Measurements from ENCODE around the gene MLXIPL.
"Not testable (repeated sequence)": the region's sequence is repeated elsewhere in the genome, so short reads cannot be mapped to it uniquely, and the experiment has no call there.

The MLXIPL gene, protein sequence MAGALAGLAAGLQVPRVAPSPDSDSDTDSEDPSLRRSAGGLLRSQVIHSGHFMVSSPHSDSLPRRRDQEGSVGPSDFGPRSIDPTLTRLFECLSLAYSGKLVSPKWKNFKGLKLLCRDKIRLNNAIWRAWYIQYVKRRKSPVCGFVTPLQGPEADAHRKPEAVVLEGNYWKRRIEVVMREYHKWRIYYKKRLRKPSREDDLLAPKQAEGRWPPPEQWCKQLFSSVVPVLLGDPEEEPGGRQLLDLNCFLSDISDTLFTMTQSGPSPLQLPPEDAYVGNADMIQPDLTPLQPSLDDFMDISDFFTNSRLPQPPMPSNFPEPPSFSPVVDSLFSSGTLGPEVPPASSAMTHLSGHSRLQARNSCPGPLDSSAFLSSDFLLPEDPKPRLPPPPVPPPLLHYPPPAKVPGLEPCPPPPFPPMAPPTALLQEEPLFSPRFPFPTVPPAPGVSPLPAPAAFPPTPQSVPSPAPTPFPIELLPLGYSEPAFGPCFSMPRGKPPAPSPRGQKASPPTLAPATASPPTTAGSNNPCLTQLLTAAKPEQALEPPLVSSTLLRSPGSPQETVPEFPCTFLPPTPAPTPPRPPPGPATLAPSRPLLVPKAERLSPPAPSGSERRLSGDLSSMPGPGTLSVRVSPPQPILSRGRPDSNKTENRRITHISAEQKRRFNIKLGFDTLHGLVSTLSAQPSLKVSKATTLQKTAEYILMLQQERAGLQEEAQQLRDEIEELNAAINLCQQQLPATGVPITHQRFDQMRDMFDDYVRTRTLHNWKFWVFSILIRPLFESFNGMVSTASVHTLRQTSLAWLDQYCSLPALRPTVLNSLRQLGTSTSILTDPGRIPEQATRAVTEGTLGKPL

DNA sequence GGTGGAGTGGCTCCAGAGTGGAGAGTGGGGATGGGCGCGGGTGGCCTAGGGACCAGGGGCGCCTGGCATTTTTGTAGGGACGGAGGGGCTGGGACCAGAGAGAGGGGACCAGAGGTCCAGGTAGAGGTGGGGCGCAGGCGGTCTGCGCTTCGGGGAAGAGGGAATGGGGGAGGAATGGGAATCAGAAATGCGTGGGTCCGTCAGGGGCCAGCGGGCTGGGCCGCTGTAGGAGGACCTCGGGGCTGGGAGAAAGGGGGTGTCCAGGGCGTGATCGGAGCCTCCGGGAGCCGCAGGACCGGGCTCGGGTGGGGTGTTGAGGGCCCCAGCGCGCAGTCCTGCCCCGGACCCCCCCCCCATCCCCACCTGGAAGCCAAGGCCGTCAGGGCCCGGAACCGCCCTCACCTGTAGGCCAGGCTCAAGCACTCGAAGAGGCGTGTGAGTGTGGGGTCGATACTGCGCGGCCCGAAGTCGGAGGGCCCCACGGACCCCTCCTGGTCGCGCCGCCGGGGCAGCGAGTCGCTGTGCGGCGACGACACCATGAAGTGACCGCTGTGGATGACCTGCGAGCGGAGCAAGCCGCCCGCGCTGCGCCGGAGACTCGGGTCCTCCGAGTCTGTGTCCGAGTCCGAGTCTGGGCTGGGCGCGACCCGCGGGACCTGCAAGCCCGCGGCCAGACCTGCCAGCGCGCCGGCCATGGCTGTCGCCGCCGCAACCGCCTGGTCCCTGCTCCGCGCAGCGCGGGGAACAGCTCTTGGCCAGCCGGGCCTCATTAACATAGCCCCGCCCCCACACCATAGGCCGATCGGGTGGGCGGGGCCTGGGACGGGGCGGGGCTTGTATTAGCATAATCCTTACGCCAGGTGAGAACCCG, at the start of gene MLXIPL:
TSS of gene MLXIPL (minus strand) at position 725 of the 871 bp plus-strand sequence. CDS start at position 695, 30 bp downstream.
- peak in 1 of 2 donors; percentile 40 for DNase-seq (ENCODE audit: low read depth in 1 of 2, low spot score in 1 of 2)

DNA sequence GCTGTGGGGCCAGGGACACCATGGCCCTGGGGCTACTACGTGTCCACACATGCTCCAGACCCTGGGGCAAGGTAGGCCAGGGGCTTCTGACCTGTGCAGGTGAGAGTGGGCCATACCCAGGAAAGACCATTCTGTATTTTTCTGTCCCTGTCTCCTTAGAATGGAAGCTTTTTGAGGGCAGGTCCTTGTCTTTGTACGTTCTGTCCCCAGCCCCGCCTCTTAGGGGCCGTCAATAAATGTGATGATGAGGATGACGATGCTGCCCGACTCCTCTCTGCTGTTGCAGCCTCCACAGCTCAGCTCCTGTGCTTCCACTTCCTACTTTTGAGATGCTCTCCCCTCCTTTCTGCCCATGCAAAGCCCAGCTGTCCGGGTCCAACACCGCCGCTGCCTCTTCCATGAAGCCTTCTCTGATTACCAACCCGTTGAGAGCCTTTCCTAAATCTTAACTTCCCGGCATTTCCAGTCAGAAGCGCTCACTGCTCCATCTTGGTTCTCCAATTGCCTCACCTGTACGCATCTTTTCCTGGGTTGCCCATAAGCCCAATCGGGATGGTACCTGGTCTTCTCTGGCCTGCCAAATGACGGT, 47.6 kb upstream of the MLXIPL start:
- DNase-seq (ENCODE audit: low read depth in 1 of 2, low spot score in 1 of 2): no peak

DNA sequence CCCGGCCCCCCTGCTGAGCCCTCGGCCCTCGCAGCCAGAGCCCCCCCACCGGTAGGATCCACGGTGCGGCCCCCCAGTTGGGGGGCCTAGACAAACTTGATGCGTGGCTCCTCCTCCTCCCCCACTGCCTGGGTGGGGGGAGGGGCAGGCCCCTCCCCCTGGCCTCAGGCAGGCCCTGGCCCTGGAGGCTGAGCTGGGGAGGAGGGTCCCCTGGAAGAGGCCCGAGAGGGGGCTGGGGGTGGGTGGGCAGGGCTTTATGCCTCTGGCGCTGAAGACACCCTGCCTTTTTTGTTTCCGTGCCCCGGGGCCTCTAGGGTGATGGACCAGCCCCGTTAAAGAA, 47.0 kb upstream of the MLXIPL start:
- no peak for DNase-seq (ENCODE audit: low read depth in 1 of 2, low spot score in 1 of 2)

DNA sequence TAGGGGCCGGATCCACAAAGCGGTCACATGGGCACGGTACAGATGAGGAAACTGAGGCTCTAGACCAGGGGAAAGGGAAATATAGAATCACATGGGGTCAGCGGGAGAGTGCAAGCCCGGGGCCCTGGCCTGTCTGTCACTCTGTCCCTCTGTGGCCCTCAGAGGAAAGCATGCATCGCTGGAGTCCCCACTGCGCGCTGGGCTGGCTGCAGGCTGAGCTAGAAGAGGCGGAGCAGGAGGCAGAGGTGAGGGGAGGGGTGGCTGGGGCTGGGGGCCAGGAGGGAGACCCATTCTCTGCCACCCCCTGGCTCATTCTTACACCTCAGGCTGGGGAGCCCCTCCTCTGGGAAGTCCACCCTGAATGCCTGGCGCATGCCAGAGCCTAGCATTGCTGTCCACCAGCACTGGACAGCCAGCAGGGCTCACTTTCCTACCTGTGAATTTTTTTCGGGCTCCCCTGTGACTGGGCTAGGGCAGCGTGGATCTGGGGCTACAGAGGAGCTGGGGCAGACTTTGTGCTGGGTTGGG, 45.6 kb upstream of the MLXIPL start:
- DNase-seq (ENCODE audit: low read depth in 1 of 2, low spot score in 1 of 2): no peak

DNA sequence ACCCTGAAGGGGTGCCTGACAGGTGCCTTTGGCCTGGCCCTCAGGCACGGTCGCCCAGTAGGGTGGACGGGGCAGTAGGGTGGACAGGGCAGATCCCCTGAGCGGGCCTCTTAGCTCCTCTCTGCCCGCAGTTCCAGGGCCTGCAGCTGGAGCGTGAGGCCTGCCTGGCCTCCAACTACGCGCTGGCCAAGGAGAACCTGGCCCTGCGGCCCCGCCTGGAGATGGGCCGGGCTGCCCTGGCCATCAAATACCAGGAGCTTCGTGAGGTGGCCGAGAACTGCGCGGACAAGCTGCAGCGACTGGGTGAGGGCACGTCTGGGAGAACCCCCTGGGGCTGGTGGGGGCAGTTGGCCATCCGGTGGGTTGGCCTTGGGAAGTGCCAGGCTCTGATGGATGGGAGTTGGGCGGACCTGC, 45.0 kb upstream of the MLXIPL start:
- DNase-seq (ENCODE audit: low read depth in 1 of 2, low spot score in 1 of 2): no peak

DNA sequence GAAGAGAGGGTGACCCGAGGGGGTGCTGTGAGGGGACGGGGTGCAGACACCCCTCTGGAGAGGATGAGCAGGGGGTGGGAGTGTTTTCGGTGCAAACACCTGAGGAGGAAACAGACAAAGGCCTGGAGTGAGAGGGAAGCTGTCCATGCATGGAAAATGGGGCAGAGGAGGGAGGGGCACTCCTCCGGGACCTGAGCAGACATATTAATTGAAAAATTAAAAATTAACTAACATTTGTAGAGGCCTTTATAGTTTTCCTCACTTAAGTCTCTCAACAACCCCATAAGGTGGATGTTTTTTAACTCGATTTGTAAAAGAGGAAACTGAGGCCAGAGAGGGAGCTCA, 44.5 kb upstream of the MLXIPL start:
- no peak for DNase-seq (ENCODE audit: low read depth in 1 of 2, low spot score in 1 of 2)

DNA sequence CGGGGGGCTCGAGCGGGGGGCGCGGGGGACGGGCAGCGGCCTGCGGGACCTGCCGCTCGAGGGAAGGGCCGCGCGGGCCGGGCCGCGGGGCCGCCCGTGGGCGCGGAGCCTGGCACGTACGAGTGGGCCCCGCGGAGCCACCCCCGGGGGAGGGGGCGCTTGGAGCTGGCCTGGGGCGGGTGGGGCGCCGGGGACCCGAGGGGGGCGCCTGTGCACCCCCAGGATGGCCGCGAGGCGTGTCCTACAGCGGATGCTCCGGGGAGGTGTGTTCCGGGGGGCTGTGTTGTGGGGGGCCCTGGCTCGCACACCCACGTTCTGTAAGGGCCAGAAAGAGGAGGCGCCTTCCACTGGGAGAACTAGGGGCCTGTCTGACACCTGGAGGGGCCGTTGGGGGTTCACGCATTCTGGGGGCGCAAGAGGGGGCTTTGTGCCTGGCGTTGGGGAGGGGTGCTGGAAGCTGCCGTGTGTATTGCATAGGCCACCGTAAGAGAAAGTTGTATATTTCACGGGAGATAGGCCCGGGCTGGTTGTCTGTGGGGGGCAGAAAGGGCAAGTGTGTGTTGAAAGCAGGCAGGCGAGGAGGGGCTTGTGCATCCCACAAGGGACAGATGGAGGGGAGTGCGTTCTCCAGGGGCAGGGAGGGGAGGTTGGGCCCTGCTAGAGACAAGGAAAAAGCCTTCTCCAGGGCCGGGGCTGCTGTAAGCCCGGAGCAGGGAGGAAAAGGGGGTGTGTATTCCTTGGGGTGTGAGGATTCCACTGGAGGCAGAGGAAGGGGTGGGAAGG, 44.0 kb upstream of the MLXIPL start:
- no peak for DNase-seq (ENCODE audit: low read depth in 1 of 2, low spot score in 1 of 2)

DNA sequence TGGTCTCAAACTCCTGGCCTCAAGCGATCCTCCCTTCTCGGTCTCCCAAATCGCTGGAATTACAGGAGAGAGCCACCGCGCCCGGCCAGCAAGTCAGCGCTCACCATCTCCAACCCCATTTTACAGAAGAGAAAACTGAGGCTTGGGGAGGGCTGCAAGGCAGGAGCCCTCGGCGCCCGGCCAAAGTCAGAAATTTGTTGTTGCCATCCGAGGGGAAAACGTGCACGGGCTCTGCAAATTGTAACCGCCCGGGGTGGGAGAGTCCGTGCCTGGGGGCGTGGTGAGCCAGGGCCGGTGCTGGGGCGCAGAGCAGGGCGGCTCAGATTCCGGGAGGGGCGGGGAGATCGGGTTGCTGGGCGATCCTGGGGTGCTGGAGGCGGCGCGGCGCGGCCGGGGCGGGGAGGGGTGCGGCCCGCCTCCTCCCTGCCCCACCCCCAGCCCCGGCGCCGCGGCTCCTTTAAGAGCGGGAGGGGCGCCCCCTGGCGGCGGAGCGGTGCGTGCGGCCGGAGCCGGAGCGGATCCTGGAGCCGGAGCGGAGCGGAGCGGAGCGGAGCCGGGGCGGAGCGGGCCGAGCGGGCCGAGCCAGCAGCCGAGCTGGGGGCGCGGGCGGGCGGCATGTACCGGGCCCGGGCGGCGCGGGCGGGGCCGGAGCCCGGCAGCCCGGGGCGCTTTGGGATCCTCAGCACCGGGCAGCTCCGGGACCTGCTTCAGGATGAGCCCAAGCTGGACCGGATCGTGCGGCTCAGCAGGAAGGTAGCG, 43.2 kb upstream of the MLXIPL start, which contains the start of gene VPS37D:
TSS of gene VPS37D (plus strand) at position 488 of the 759 bp plus-strand sequence. CDS start at position 616, 128 bp downstream.
- peak; percentile 91 to 93 for DNase-seq (ENCODE audit: low read depth in 1 of 2, low spot score in 1 of 2)

DNA sequence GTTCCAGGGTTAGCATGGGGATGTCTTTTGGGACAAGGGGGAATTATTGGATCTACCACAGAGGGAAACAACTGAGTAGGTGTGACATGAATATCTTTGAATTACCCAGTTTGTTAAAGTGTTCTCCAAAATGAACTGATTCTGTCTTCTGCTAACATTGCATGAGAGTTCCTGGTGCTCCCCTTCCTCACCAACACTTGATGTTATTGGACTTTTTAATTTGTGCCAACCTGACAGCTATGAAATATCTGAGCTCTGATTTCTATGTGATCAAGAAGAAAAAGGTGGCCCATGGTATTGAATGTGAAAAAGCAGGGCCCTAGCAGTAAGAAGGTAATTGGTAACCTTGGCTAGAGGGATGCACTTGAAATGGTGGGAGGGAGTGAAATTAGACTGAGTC, 38.7 kb upstream of the MLXIPL start:
- no peak for DNase-seq (ENCODE audit: low read depth in 1 of 2, low spot score in 1 of 2)

DNA sequence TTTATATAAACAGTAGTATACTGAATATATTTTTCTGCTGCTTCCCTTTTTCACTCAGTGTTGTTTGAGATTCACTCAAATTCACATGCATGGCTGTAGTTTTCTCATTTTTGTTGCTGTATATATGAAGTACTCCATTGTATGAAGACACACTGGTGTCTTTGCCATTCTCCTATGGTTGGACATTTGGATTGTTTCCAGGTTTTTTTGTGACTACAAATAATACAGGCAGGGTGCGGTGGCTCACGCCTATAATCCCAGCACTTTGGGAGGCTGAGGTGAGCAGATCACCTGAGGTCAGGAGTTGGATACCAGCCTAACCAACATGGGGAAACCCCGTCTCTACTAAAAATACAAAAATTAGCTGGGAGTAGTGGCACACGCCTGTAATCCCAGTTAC, 36.3 kb upstream of the MLXIPL start:
- not testable (repeated sequence) for DNase-seq (ENCODE audit: low read depth in 1 of 2, low spot score in 1 of 2)

DNA sequence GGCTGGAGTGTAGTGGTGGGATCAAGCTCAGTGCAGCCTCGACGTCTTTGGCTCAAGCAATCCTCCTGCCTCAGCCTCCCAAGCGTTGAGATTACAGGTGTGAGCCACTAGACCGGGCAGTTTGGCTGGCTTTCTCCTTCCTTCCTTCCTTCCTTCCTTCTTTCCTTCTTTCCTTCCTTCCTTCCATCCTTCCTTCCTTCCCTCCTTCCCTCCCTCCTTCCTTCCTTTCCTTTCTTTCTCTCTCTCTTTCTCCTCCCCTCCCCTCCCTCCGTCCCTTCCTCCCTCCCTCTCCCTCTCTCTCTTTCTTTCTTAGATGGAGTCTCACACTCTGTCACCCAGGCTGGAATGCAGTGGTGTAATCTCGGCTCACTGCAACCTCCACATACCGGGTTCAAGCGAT, 35.7 kb upstream of the MLXIPL start:
- DNase-seq (ENCODE audit: low read depth in 1 of 2, low spot score in 1 of 2): no peak

DNA sequence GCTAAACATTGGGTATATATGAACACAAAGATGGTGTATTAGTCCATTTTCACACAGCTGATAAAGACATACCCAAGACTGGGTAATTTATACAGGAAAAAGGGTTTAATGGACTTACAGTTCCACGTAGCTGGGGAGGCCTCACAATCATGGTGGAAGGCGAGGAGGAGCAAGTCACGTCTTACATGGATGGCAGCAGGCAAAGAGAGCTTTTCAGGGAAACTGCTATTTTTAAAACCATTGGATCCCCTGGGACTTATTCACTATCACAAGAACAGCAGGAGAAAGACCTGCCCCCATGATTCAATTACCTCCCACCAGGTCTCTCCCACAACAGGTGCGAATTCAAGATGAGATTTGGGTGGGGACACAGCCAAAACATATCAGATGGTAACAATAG, 31.0 kb upstream of the MLXIPL start:
- DNase-seq (ENCODE audit: low read depth in 1 of 2, low spot score in 1 of 2): not testable (repeated sequence)

DNA sequence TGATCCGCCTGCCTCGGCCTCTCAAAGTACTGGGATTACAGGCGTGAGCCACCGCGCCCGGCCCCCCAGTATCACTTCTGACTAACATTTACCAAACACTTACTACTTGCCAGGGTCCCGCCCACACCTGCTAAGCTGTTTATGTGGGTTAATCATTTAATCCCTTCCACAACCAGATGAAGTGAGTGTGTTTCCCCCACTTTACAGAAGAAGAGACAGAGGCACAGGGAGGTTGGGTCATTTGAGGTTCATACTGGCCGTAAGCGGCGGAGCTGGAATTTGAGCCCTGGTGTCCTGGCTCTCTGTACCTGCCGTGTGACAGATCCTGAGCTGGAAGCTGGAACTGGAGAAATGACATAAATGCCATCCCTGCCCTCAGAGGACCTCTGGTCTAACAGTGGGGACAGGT, 28.2 kb upstream of the MLXIPL start:
- no peak for DNase-seq (ENCODE audit: low read depth in 1 of 2, low spot score in 1 of 2)

DNA sequence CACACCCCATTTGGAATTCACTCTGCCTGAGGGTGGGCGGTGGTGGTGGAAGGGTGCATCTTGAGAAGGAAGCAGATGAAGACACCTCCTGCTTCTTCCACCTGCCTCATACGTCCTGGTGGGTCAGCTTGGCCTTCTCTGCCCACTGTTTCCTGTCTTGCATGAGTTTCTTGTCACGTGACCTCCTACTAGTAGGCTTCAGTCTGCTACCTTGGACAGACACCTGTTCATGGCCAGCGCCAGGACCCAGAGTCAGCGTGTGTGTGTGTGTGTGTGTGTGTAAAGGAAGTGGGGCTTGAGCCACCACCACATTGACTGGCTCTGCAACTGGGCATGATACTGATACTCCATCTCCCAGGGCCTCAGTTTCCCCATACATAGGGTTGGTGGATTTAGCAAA, 26.2 kb upstream of the MLXIPL start:
- no peak for DNase-seq (ENCODE audit: low read depth in 1 of 2, low spot score in 1 of 2)

DNA sequence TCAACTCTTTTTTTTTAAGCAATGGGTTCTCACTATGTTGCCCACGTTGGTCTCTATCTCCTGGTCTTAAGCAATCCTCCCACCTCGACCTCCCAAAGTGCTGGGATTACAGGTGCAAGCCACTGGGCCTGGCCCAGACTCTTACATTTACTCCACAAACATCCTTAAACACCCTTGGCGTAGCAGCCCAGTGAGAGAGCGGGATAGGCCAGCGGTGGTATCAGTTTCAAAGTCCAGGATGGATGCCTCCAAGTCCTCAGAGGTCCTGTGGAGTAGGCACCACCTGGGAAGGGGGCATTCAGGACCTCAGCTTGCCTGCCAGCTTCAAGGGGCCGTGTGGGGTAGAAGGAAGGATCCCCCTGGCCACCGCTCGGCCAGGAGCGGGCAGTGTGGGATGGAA, 25.3 kb upstream of the MLXIPL start:
- DNase-seq (ENCODE audit: low read depth in 1 of 2, low spot score in 1 of 2): no peak

DNA sequence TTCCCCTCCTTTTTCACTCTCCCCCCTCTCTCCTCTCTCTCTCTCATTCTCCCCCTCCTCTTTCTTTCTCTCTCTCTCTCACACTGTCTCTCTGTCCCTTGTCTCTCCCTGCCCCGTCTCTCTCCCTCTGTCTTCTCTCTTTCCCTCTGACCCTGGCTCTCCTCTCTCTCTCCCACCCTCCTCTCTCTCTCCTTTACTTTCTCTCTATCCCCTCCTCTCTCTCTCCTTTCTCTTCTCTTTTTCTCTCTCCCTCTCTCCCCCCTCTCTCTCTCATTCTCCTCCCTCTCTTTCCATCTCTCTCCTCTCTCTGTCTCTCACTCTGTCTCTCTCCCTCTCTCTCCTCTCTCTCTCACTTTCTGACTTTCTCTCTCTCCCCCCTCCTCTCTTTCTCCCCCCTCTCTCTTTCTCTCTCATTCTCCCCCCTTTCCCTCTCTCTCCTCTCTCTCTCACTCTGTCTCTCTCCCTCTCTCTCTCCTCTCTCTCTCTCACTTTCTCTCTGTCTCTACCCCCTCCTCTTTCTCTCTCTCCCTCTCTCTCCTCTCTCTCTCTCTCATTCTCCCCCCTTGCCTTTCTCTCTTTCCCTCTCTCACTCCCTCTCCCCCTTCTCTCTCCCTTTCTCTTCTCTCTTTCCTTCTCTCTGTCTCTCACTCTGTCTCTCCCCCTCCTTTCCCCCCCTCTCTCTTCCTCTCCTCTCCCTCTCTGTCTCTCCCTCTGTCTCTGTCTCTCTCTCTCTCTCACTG, 24.4 kb upstream of the MLXIPL start:
- DNase-seq (ENCODE audit: low read depth in 1 of 2, low spot score in 1 of 2): no peak

DNA sequence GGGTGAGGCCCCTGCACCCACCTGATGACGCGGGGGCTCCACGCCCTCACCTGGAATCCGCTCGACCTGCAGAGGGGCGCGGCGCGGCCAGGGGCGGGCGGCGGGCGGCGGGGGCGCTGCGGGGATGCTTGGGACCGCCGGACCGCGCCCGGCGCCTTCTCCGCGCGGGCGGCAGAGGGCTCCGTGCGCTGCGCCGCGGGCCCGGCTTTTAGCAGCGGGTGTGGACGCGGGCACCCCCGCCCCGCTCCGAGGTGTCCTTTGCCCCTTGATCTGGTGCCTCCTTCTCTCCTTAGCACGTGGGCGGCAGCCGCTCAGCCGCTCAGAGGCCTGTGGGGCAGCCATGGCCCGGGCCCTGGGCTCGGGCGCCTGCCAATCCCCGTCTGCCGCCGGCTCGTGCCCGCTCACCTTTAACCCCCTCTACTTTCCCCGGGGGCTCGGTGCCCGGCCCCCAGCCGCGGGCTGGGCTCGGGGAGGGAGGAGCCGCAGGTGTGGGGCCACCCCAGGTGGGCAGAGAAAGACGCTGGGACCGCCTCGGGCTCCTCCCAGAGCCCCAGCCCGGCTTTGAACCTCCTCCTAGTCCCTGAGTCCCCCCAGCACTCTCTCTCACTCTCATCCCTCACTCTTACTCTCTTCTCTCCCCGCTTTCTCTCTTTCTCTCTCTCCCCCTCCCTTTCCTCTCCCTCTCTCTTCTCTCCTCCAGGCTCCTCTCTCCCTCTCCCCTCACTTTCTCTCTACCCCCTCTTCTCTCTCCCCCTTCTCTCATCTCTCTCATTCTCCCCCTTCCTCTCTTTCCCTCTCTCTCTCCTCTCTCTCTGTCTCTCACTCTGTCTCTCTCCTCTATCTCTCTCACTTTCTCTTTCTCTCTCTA, 23.6 kb upstream of the MLXIPL start:
- no peak for DNase-seq (ENCODE audit: low read depth in 1 of 2, low spot score in 1 of 2)
